ENCODE measurements around the gene SLC7A4. TPM values are rescaled to one million over a fixed set of nuclear protein-coding genes. Genes with fewer than 3 reads are reported as not detected.
"Not testable (repeated sequence)": the region's sequence is repeated elsewhere in the genome, so short reads cannot be mapped to it uniquely, and the experiment has no call there.

The SLC7A4 gene
- polyA plus RNA-seq, 2 donors, result 4.0 to 4.5 TPM

- Histone ChIP-seq H3K27me3 (ENCODE audit: control insufficient read depth in 1 of 2, insufficient read depth in 2 of 2, low read length in 2 of 2) (no peaks in the 10 kb centered on the region), H3K4me1 (ENCODE audit: control insufficient read depth in 2 of 2, insufficient read depth in 2 of 2, low read length in 1 of 2) (peaks cover 0 to 2% of the 10 kb centered on the region in 2 donors), H3K4me3 (ENCODE audit: low read depth in 1 of 2, low read length in 2 of 2) (no peak overlapping the region), H3K9me3 (ENCODE audit: control insufficient read depth in 2 of 2, insufficient read depth in 1 of 2, low read depth in 1 of 2, low read length in 1 of 2) (no peaks in the 10 kb centered on the region), H3K36me3 (ENCODE audit: control insufficient read depth in 2 of 2, insufficient read depth in 2 of 2, low read length in 1 of 2) (no peaks in the 10 kb centered on the region), H3K27ac (ENCODE audit: low read depth in 2 of 2, low read length in 1 of 2) (no peak overlapping the region)
- WGBS, 2 donors, result 71 to 80% methylated on average over 8 of the region's 8 CpGs
These were observed 20.5 kb upstream of the SLC7A4 start for GRCh38 chr22:21052715-21053459.

- H3K27me3 ChIP-seq (ENCODE audit: control insufficient read depth in 1 of 2, insufficient read depth in 2 of 2, low read length in 2 of 2), result no peaks in the 10 kb centered on the region
- WGBS, 2 donors, result 64 to 69% methylated on average over 8 of the region's 8 CpGs
These were observed 19.6 kb upstream of the SLC7A4 start for GRCh38 chr22:21051831-21052400.

GRCh38 chr22:21051145-21051830, 18.9 kb upstream of the SLC7A4 start:
- Histone ChIP-seq H3K36me3 (ENCODE audit: control insufficient read depth in 2 of 2, insufficient read depth in 2 of 2, low read length in 1 of 2) (no peaks in the 10 kb centered on the region), H3K4me3 (ENCODE audit: low read depth in 1 of 2, low read length in 2 of 2) (no peak overlapping the region), H3K9me3 (ENCODE audit: control insufficient read depth in 2 of 2, insufficient read depth in 1 of 2, low read depth in 1 of 2, low read length in 1 of 2) (peaks cover 0 to 3% of the 10 kb centered on the region in 2 donors), H3K4me1 (ENCODE audit: control insufficient read depth in 2 of 2, insufficient read depth in 2 of 2, low read length in 1 of 2) (peaks cover 0 to 2% of the 10 kb centered on the region in 2 donors), H3K27ac (ENCODE audit: low read depth in 2 of 2, low read length in 1 of 2) (no peak overlapping the region), H3K27me3 (ENCODE audit: control insufficient read depth in 1 of 2, insufficient read depth in 2 of 2, low read length in 2 of 2) (no peaks in the 10 kb centered on the region)
- WGBS, 2 donors, result 79 to 85% methylated on average over 9 of the region's 9 CpGs

More at GRCh38 chr22:21051831-21052400, 19.6 kb upstream of the SLC7A4 start:
- H3K27ac ChIP-seq (ENCODE audit: low read depth in 2 of 2, low read length in 1 of 2), result no peak overlapping the region
- no peak overlapping the region for H3K4me3 ChIP-seq (ENCODE audit: low read depth in 1 of 2, low read length in 2 of 2)
- H3K4me1 ChIP-seq (ENCODE audit: control insufficient read depth in 2 of 2, insufficient read depth in 2 of 2, low read length in 1 of 2), result peaks cover 0 to 2% of the 10 kb centered on the region in 2 donors
- no peaks in the 10 kb centered on the region for H3K36me3 ChIP-seq (ENCODE audit: control insufficient read depth in 2 of 2, insufficient read depth in 2 of 2, low read length in 1 of 2)
- H3K9me3 ChIP-seq (ENCODE audit: control insufficient read depth in 2 of 2, insufficient read depth in 1 of 2, low read depth in 1 of 2, low read length in 1 of 2), result peaks cover 0 to 3% of the 10 kb centered on the region in 2 donors

- H3K36me3 ChIP-seq (ENCODE audit: control insufficient read depth in 2 of 2, insufficient read depth in 2 of 2, low read length in 1 of 2); H3K4me3 ChIP-seq (ENCODE audit: low read depth in 1 of 2, low read length in 2 of 2); H3K27me3 ChIP-seq (ENCODE audit: control insufficient read depth in 1 of 2, insufficient read depth in 2 of 2, low read length in 2 of 2); H3K27ac ChIP-seq (ENCODE audit: low read depth in 2 of 2, low read length in 1 of 2); H3K9me3 ChIP-seq (ENCODE audit: control insufficient read depth in 2 of 2, insufficient read depth in 1 of 2, low read depth in 1 of 2, low read length in 1 of 2): not testable (repeated sequence)
- WGBS, 2 donors, result 97% methylated on average over 3 to 7 of the region's 12 CpGs
- peaks cover 2 to 13% of the 10 kb centered on the region in 2 donors for H3K4me1 ChIP-seq (ENCODE audit: control insufficient read depth in 2 of 2, insufficient read depth in 2 of 2, low read length in 1 of 2)
These were observed 16.6 kb upstream of the SLC7A4 start for GRCh38 chr22:21048965-21049364.

- 76 to 77% methylated on average over 5 of the region's 5 CpGs for WGBS, 2 donors
- not testable (repeated sequence) for H3K27me3 ChIP-seq (ENCODE audit: control insufficient read depth in 1 of 2, insufficient read depth in 2 of 2, low read length in 2 of 2); H3K36me3 ChIP-seq (ENCODE audit: control insufficient read depth in 2 of 2, insufficient read depth in 2 of 2, low read length in 1 of 2)
These were observed 16.1 kb upstream of the SLC7A4 start for GRCh38 chr22:21048448-21048847.

GRCh38 chr22:21047730-21048129, 15.4 kb upstream of the SLC7A4 start:
- peaks cover 0 to 3% of the 10 kb centered on the region in 2 donors for H3K9me3 ChIP-seq (ENCODE audit: control insufficient read depth in 2 of 2, insufficient read depth in 1 of 2, low read depth in 1 of 2, low read length in 1 of 2)
- 76 to 78% methylated on average over 7 of the region's 7 CpGs for WGBS, 2 donors
- H3K4me1 ChIP-seq (ENCODE audit: control insufficient read depth in 2 of 2, insufficient read depth in 2 of 2, low read length in 1 of 2), result peaks cover 2 to 21% of the 10 kb centered on the region in 2 donors
- H3K27ac ChIP-seq (ENCODE audit: low read depth in 2 of 2, low read length in 1 of 2), result no peak overlapping the region
- H3K27me3 ChIP-seq (ENCODE audit: control insufficient read depth in 1 of 2, insufficient read depth in 2 of 2, low read length in 2 of 2), result no peaks in the 10 kb centered on the region
- H3K36me3 ChIP-seq (ENCODE audit: control insufficient read depth in 2 of 2, insufficient read depth in 2 of 2, low read length in 1 of 2), result no peaks in the 10 kb centered on the region
- no peak overlapping the region for H3K4me3 ChIP-seq (ENCODE audit: low read depth in 1 of 2, low read length in 2 of 2)

More at GRCh38 chr22:21048448-21048847, 16.1 kb upstream of the SLC7A4 start:
- not testable (repeated sequence) for H3K9me3 ChIP-seq (ENCODE audit: control insufficient read depth in 2 of 2, insufficient read depth in 1 of 2, low read depth in 1 of 2, low read length in 1 of 2); H3K27ac ChIP-seq (ENCODE audit: low read depth in 2 of 2, low read length in 1 of 2); H3K4me3 ChIP-seq (ENCODE audit: low read depth in 1 of 2, low read length in 2 of 2)
- peaks cover 2 to 14% of the 10 kb centered on the region in 2 donors for H3K4me1 ChIP-seq (ENCODE audit: control insufficient read depth in 2 of 2, insufficient read depth in 2 of 2, low read length in 1 of 2)

- WGBS, 2 donors, result 87 to 88% methylated on average over 14 of the region's 14 CpGs
- H3K4me1 ChIP-seq (ENCODE audit: control insufficient read depth in 2 of 2, insufficient read depth in 2 of 2, low read length in 1 of 2), result peaks cover 2 to 21% of the 10 kb centered on the region in 2 donors
- H3K27me3 ChIP-seq (ENCODE audit: control insufficient read depth in 1 of 2, insufficient read depth in 2 of 2, low read length in 2 of 2), result no peaks in the 10 kb centered on the region
- no peaks in the 10 kb centered on the region for H3K36me3 ChIP-seq (ENCODE audit: control insufficient read depth in 2 of 2, insufficient read depth in 2 of 2, low read length in 1 of 2)
- H3K4me3 ChIP-seq (ENCODE audit: low read depth in 1 of 2, low read length in 2 of 2), result no peak overlapping the region
- peaks cover 0 to 3% of the 10 kb centered on the region in 2 donors for H3K9me3 ChIP-seq (ENCODE audit: control insufficient read depth in 2 of 2, insufficient read depth in 1 of 2, low read depth in 1 of 2, low read length in 1 of 2)
- no peak overlapping the region for H3K27ac ChIP-seq (ENCODE audit: low read depth in 2 of 2, low read length in 1 of 2)
These were observed 14.8 kb upstream of the SLC7A4 start for GRCh38 chr22:21047035-21047661.

GRCh38 chr22:21045585-21046294, 13.4 kb upstream of the SLC7A4 start, which contains the start of gene LRRC74B:
TSS of gene LRRC74B (plus strand) at chr22:21045946. CDS start at chr22:21045987, 41 bp downstream.
- H3K27ac ChIP-seq (ENCODE audit: low read depth in 2 of 2, low read length in 1 of 2), result peak within 1 kb of the TSS in 1 of 2 donors; percentile 17
- peaks cover 0 to 3% of the 10 kb centered on the region in 2 donors for H3K9me3 ChIP-seq (ENCODE audit: control insufficient read depth in 2 of 2, insufficient read depth in 1 of 2, low read depth in 1 of 2, low read length in 1 of 2)
- peaks cover 2 to 21% of the 10 kb centered on the region in 2 donors for H3K4me1 ChIP-seq (ENCODE audit: control insufficient read depth in 2 of 2, insufficient read depth in 2 of 2, low read length in 1 of 2)
- H3K36me3 ChIP-seq (ENCODE audit: control insufficient read depth in 2 of 2, insufficient read depth in 2 of 2, low read length in 1 of 2), result no peaks in the 10 kb centered on the region
- H3K4me3 ChIP-seq (ENCODE audit: low read depth in 1 of 2, low read length in 2 of 2), result peak within 1 kb of the TSS; percentile 6 to 28
- WGBS, 2 donors, result 8% methylated on average over 45 to 47 of the region's 47 CpGs
- no peaks in the 10 kb centered on the region for H3K27me3 ChIP-seq (ENCODE audit: control insufficient read depth in 1 of 2, insufficient read depth in 2 of 2, low read length in 2 of 2)
